SH-SY5Y (cell line): Measurements from ENCODE around the gene TRMT11.

ENCODE experiments used
- GATA2 ChIP-seq: IDR thresholded peaks from 2 replicates; pipeline ENCODE4 v1.6.1; 2011; ENCODE audit warnings: mild to moderate bottlenecking, low read depth, low read length
- GATA3 ChIP-seq: IDR thresholded peaks from 2 replicates; pipeline ENCODE4 v1.6.1; 2011; ENCODE audit warnings: low read depth, mild to moderate bottlenecking, low read length, moderate library complexity

- TF ChIP-seq GATA3, result no peak
- no peak for TF ChIP-seq GATA2
Measured at GRCh38 chr6:126026001-126026400, 39.7 kb downstream of the TRMT11 start.
